K562 (cell line): ENCODE measurements around the gene DTYMK. TPM values are rescaled to one million over a fixed set of nuclear protein-coding genes. Genes with fewer than 3 reads are reported as not detected.

Experiments used
- ATAC-seq: fragments of 200-7000 bp; cut with Tn5 transposase; 3 replicates; pipeline ENCODE4 v1.9.1; 2020; ENCODE audit warnings: moderate library complexity
- BruUV-seq: library from RNA; stranded (reverse); fragments of 400-500 nt; replicated peaks from 2 replicates; lab custom pipeline; 2021; lab: Mats Ljungman, UMichigan
- CTCF ChIA-PET: fragments of 300-600 bp; formaldehyde crosslinking; extraction: SDS; loops from one replicate; lab custom pipeline; 2021; ENCODE audit warnings: low intra/inter-chr PET ratio; lab: Yijun Ruan, JAX
- POLR2A ChIA-PET: fragments of 300-600, 350-650 bp; sonication (Branson Sonifier 250); formaldehyde crosslinking; extraction: SDS; loops from one replicate; lab custom pipeline; 2021; ENCODE audit warnings: antibody characterized with exemption, inconsistent platforms; lab: Yijun Ruan, JAX
- DNase-seq, 4 experiments: peaks; one replicate each; pipeline versions ENCODE4 v3.0.0 to v3.0.0-alpha.2; 2011 to 2018; ENCODE audit warnings: low spot score in 3 of 4, mixed read lengths in 3 of 4; ENCODE audit errors: extremely low read depth in 1 of 4
- FAIRE-seq: peaks from 2 replicates; lab custom pipeline; 2011; peaks lifted over from hg19 to GRCh38; lab: Jason Lieb, UNC
- H2AFZ ChIP-seq: 2 replicates; pipeline ENCODE4 v1.6.0; 2011; ENCODE audit warnings: low read depth, low read length, control low read depth, inconsistent platforms
- H3K27ac ChIP-seq: fragments of 200-600 bp; 3 replicates; pipeline ENCODE4 v1.8.0; 2011; ENCODE audit warnings: low read depth, mild to moderate bottlenecking, control low read depth, inconsistent platforms, low read length, moderate library complexity, mixed read lengths; ENCODE audit errors: extremely low read depth
- H3K27me3 ChIP-seq, 2 experiments: fragments of 300-600 bp in 1 of 2; 2 replicates in 1 of 2; 3 replicates in 1 of 2; pipeline versions ENCODE4 v1.6.0 to v1.8.0; 2011; ENCODE audit warnings: inconsistent platforms in 2 of 2, low read length in 2 of 2, mild to moderate bottlenecking in 1 of 2, mixed read lengths in 1 of 2, moderate library complexity in 1 of 2; ENCODE audit not compliant: control insufficient read depth in 2 of 2, insufficient read depth in 2 of 2
- H3K36me3 ChIP-seq: fragments of 300-600 bp; 3 replicates; pipeline ENCODE4 v1.8.0; 2011; ENCODE audit warnings: mild to moderate bottlenecking, low read length, inconsistent platforms; ENCODE audit not compliant: control insufficient read depth, insufficient read depth
- H3K4me1 ChIP-seq, 2 experiments: fragments of 200-600 bp in 1 of 2; replicated peaks in 1 of 2; 2 replicates in 1 of 2; 3 replicates in 1 of 2; pipeline versions ENCODE4 v1.5.1 to v1.8.0; 2011; ENCODE audit warnings: inconsistent platforms in 2 of 2, low read length in 2 of 2, mild to moderate bottlenecking in 1 of 2, mixed read lengths in 1 of 2, moderate library complexity in 1 of 2; ENCODE audit not compliant: control insufficient read depth in 2 of 2, insufficient read depth in 2 of 2
- H3K4me2 ChIP-seq: 2 replicates; pipeline ENCODE4 v1.6.1; 2011; ENCODE audit warnings: low read length, control low read depth, inconsistent platforms, mixed read lengths; ENCODE audit not compliant: insufficient read depth
- H3K4me3 ChIP-seq: fragments of 200-600 bp; sonication (generic), shearing (Covaris generic); 2 replicates; pipeline ENCODE4 v1.5.1; 2016; ENCODE audit warnings: control low read depth, inconsistent platforms
- H3K79me2 ChIP-seq: fragments of 200-600 bp; 3 replicates; pipeline ENCODE4 v1.8.0; 2011; ENCODE audit warnings: low read length, inconsistent platforms; ENCODE audit not compliant: control insufficient read depth, insufficient read depth
- H3K9ac ChIP-seq, 2 experiments: 2 replicates each; pipeline versions ENCODE4 v1.6.0 to v1.6.1; 2011; ENCODE audit warnings: low read depth in 2 of 2, low read length in 2 of 2, control low read depth in 1 of 2, inconsistent platforms in 1 of 2, mild to moderate bottlenecking in 1 of 2, mixed read lengths in 1 of 2; ENCODE audit not compliant: insufficient read depth in 1 of 2
- H3K9me1 ChIP-seq: one replicate; pipeline ENCODE4 v1.6.0; 2011; ENCODE audit warnings: inconsistent platforms, mild to moderate bottlenecking, low read length, moderate library complexity; ENCODE audit not compliant: control insufficient read depth, insufficient read depth
- H3K9me3 ChIP-seq: replicated peaks from 2 replicates; pipeline ENCODE4 v1.5.1; 2011; ENCODE audit warnings: low read depth, low read length, inconsistent platforms; ENCODE audit not compliant: control insufficient read depth, insufficient read depth
- H4K20me1 ChIP-seq: replicated peaks from 2 replicates; pipeline ENCODE4 v1.6.1; 2011; ENCODE audit warnings: low read length, inconsistent platforms, mixed read lengths; ENCODE audit not compliant: control insufficient read depth, insufficient read depth
- POLR2G ChIP-seq: fragments of 200-400 bp; formaldehyde crosslinking; IDR thresholded peaks from 2 replicates; pipeline ENCODE4 v1.6.1; 2017; ENCODE audit warnings: low read depth, mild to moderate bottlenecking, antibody characterized with exemption, low read length, moderate library complexity
- RBFOX2 ChIP-seq: fragments of 200-400 bp; formaldehyde crosslinking; IDR thresholded peaks from 2 replicates; pipeline ENCODE4 v1.6.1; 2017; ENCODE audit warnings: low read depth, mild to moderate bottlenecking, low read length, moderate library complexity
- RERE ChIP-seq: sonication (generic); formaldehyde crosslinking; IDR thresholded peaks from 2 replicates; pipeline ENCODE4 v1.8.0; 2023; ENCODE audit warnings: missing genetic modification reagents, mild to moderate bottlenecking, borderline replicate concordance
- SNRNP70 ChIP-seq: fragments of 200-400 bp; formaldehyde crosslinking; optimal IDR thresholded peaks from 2 replicates; pipeline ENCODE3; 2017; ENCODE audit warnings: low read depth, low read length
- TEAD1 ChIP-seq, 2 experiments: fragments of 450-650 bp in 1 of 2; sonication (generic) in 1 of 2; formaldehyde crosslinking; IDR thresholded peaks; 2 replicates each; pipeline versions ENCODE4 v1.4.0 to v1.8.0; 2020 to 2022; ENCODE audit warnings: mild to moderate bottlenecking in 2 of 2, missing genetic modification reagents in 1 of 2
- WGBS: fragments of 100-300 bp; shearing (Covaris generic); methylation state at CpG from one replicate; pipeline ENCODE4 v1.1.6; 2016; ENCODE audit warnings: low coverage, mixed read lengths; ENCODE audit not compliant: insufficient coverage; ENCODE audit errors: missing lambda C conversion rate; 5-methylcytosine and 5-hydroxymethylcytosine counted together
- in situ Hi-C: fragments of 300-500 bp; cut with MboI; formaldehyde crosslinking; loops from 4 replicates; pipeline ENCODE4 v1.15.0; 2018; ENCODE audit warnings: inconsistent platforms, mixed read lengths
- intact Hi-C: fragments of 100-400 bp; cut with micrococcal nuclease; formaldehyde crosslinking; loops from 2 replicates; pipeline ENCODE4 v1.14.2; 2022
- polyA plus RNA-seq, 8 experiments: library from polyadenylated mRNA; depleted of rRNA in 4 of 8; stranded (reverse) in 5 of 8; unstranded in 3 of 8; fragments of >200 nt; fragmentation: Nextera tagmentation in 2 of 8; fragmentation: Illumina TruSeq in 1 of 8; extraction: Ambion mirVana in 2 of 8; extraction: Trizol in 1 of 8; gene quantifications; 2 replicates each; pipeline versions ENCODE4 v1.2.1 to v1.2.3, GENCODE V29; 2011 to 2014; ENCODE audit warnings: inconsistent platforms in 1 of 8, missing spikeins in 1 of 8
- total RNA-seq, 7 experiments: library from RNA; depleted of rRNA in 6 of 7; stranded (reverse); fragments of >200 nt in 6 of 7; fragmentation: Illumina TruSeq in 2 of 7; extraction: Trizol in 2 of 7; gene quantifications; 2 replicates each; pipeline versions ENCODE4 v1.2.1 to v1.2.3, GENCODE V29; 2011 to 2021; ENCODE audit warnings: low replicate concordance in 1 of 7

The DTYMK gene
- total and polyA plus RNA-seq, 9 of the 15 experiments (the other 6 are each of a cell fraction or from before 2014, with no cell fraction given), result 8.2 to 85.0 (median 47.9) TPM

- no peak for TF ChIP-seq RERE (CRISPR knock-in tag)
- TF ChIP-seq, all 486 proteins: peak for 0
These were observed 6.6 kb downstream of the DTYMK start (continued) for GRCh38 chr2:241680044-241680443.

GRCh38 chr2:241678784-241679540 is 7.7 kb downstream of the DTYMK start:
- no peak for DNase-seq
- POLR2A ChIA-PET, result interaction anchor here (0.6 to 2.4 kb wide), 6 partner anchors 8 to 221 kb away, joined by 3 to 9 read pairs (median 4); partner anchors contain the start of gene DTYMK
- peak; percentile 25; the same call in 1 of the 2 replicates for TF ChIP-seq POLR2G
- peak; percentile 32; the same call in 1 of the 2 replicates for TF ChIP-seq RBFOX2
- TF ChIP-seq TEAD1 (CRISPR knock-in tag; IDR thresholded peaks at IDR 0.05), result no peak
- no peak for TF ChIP-seq SNRNP70
- TF ChIP-seq, all 486 proteins: peak for 2
- H3K79me2 ChIP-seq, result peaks cover 6% of the 10 kb centered on the region; the same call in 2 of the 3 replicates
- H3K9me3 ChIP-seq, result no peaks in the 10 kb centered on the region
- no TSS peak for BruUV-seq
- in situ Hi-C loops (no loop called here), intact Hi-C loops (no loop called here)
- no peaks in the 10 kb centered on the region for H3K27me3 ChIP-seq
- no peak overlapping the region for H3K4me2 ChIP-seq
- ATAC-seq (no peak), FAIRE-seq (no peak)
- H3K4me1 ChIP-seq, result peaks cover 0 to 5% of the 10 kb centered on the region in 2 experiments; a peak in 2 of 5 replicates
- no peak overlapping the region for H2AFZ ChIP-seq
- 92% methylated on average over 15 of the region's 22 CpGs for WGBS
- H3K36me3 ChIP-seq, result peaks cover 83% of the 10 kb centered on the region; the same call in 2 of the 3 replicates
- H3K9ac ChIP-seq, result no peak overlapping the region
- no peaks in the 10 kb centered on the region; the same call in 1 of the 2 replicates for H4K20me1 ChIP-seq
- H3K9me1 ChIP-seq, result no peaks in the 10 kb centered on the region
- no peak overlapping the region for H3K27ac ChIP-seq
- CTCF ChIA-PET, result no interaction called here
- H3K4me3 ChIP-seq, result no peak overlapping the region
